HG03103 (cell line): Measurements from ENCODE around the gene OR52I2.

Source experiments
- ATAC-seq: cut with Tn5 transposase; IDR thresholded peaks from one replicate; pipeline ENCODE4 v1.9.1; 2021; ENCODE audit warnings: low read depth; ENCODE audit not compliant: unreplicated experiment

OR52I2 gene

GRCh38 chr11:4607096-4607495 lies 25.6 kb downstream of the OR52I2 start:
- no peak for ATAC-seq

- peak; percentile 99 for ATAC-seq
Observed at GRCh38 chr11:4607781-4608666, 26.5 kb downstream of the OR52I2 start, which contains the start of gene TRIM68. TRIM68 (minus strand) TSS chr11:4608231; CDS start chr11:4605504, 2,727 bp downstream.

DNA sequence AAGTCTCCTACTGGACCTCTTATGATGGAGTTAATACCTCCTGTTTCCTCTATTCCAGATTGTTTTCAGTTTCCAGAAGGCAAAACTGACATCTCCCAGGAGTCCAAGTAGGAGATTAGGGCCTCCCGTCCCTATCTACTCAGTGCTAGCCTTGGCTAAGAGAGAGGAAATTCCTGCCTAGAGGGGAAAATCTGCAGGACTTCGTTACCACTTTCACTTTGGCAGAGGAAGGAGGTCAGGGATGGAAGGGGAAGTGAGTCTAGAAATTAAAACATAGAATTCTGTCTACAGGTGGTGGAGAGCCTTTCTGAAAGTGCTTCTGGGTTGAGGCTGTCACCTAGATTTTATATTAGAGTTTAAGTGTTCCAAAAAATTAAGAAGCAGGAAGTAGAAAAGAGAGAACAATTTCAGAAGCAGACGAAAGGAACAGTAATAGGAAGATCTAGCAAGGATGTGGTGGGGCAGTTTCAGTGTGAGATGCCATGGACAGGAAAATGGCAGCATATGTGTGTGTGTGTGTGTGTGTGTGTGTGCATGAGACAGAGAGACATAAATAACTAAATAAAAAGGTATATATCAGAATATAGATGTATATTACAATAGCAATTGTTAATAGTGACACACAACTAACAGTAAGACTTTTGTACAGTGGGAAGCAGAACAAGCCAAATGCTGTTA lies 28.9 kb downstream of the OR52I2 start:
- no peak for ATAC-seq

DNA sequence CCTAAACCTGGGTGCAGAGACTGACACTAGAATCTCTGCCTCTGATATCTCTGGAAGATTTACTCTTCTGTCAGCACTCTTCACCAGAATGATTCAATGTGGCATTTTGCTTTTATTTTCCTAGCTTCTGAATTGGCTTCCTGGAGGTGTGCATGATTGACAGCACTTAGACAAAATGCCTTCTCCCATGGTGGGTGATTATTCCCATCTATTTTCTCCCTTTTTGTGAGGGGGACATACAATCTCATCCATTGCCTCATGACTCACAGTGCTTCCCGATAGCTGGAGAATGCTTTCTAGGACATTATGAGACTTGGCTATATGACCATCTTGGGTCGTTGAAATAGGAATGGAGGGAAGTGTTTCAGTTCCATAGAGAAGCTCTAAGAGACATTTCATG lies 30.4 kb downstream of the OR52I2 start:
- no peak for ATAC-seq

- no peak for ATAC-seq
Observed at GRCh38 chr11:4615856-4616444, 34.4 kb downstream of the OR52I2 start.

GRCh38 chr11:4619514-4619913 lies 38.0 kb downstream of the OR52I2 start:
- no peak for ATAC-seq

- ATAC-seq, result peak; percentile 86
Observed at GRCh38 chr11:4626207-4627099, 44.9 kb downstream of the OR52I2 start.

DNA sequence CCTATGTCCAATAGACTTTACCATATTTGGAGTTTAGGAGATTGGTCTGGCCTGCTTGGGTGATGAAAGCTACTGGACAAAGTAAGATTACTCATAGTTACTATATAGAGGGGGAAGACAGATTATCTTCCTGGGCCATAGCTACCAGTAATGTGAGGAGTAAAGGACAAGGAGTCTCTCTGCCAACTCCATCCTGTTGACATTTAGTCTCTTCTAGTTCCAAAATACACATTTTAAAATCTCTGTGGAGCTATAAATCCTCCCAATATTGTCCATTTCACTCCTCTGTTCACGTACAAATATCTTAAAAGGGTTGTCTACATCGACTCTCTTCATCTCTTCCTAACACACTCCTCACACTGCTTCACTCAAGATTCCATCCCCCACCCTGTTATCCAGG lies 54.6 kb downstream of the OR52I2 start:
- ATAC-seq, result no peak

DNA sequence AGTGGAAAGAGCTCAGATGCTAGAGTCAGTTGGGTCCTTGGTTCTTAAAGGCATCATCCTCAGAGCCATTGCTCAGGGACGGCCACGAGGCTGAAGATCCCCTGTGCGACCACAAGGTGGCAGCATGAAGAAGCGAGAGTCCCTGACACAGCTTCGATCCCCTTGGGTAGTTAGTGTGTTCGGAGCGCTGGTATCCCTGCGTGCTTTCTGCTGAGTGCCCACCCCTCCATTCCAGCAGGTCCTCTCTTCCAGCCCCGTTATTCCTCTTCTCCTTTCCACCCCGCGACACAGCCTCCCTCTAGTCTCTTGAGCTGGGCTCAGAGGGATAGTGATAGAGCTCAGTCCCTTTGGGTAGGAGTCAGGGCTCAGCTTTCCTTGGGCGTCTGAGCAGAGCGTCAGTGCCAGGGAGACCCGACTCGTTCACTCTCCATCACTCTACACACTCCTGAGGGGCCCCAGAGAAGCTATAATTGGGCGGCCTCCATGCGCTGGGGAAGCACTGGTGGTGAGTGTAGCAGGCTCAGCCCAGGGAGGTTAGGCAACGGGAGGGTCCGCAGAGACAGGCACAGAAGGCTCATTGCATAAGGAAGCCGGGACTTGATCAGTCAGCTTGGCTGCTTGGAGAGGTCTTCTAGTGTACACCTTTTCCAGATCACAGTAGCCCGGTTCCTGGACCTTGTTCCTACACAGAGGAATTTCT lies 55.6 kb downstream of the OR52I2 start, which contains the start of gene OR51D1:
TSS of gene OR51D1 (plus strand) at position 516 of the 700 bp plus-strand sequence. CDS start 2,314 bp downstream, outside the sequence.
- peak; percentile 93 for ATAC-seq

DNA sequence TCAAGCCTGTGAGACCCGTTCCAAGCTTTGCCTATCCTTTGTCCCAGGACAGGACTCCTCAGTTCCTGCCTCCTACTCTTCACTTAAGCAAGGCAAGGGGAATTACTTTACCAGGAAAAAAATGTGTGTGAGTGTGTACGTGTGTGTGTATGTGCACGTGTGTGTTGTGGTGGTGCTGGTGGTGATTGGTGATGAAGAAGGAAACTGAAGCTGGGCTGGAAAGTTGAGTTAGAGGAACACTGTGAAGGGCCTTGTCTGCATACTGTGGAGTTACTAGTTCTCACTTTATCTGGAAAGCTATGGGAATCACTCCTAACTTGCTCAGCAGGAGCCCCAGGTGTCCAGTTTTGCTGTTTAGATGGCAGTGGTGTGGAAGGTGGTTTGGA lies 56.1 kb downstream of the OR52I2 start:
- no peak for ATAC-seq

- ATAC-seq, result no peak
Observed at GRCh38 chr11:4639931-4640330, 58.4 kb downstream of the OR52I2 start.

DNA sequence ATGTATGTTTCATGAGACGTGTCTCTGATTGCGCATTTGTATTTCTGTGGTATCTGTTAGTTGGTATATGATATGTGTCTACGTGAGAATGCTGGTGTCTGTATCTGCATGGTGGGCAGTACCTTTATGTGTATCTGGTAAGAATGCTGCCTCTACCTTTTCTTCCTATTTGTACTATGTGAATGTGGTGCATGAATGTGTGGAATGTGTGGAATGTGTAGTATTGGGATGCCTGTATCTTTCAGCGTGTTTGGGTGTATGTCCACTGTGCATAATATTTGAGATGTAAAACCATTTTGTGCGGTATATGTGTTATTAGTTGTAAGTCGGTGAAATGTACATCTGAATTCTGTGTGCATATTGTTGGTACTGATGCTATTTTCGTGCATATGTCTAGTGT lies 60.0 kb downstream of the OR52I2 start:
- no peak for ATAC-seq

DNA sequence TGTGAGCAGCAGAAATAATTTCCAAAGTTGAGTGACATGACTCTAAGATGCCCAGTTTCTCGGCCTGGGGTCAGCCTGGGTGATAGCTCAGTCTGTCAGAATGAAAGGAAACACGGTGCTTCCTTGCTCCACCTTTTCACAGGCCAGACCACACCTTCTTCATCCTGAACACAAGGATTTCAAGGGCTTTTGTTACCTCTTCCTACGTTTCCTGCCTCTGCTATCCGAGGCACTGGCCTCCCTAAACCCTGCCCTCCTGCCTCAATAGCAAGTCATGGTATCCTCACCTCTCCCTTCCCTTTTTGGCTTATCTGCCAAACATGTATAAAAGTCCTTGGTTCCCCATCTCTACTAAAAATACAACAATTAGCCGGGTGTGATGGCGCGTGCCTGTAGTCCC lies 60.5 kb downstream of the OR52I2 start:
- ATAC-seq, result no peak
